Non-pigmented ciliary epithelial cell (primary cell): ENCODE measurements around the gene OR11H7.
"Not testable (repeated sequence)": the region's sequence is repeated elsewhere in the genome, so short reads cannot be mapped to it uniquely, and the experiment has no call there.

Experiments used
- DNase-seq: peaks from one replicate; pipeline ENCODE4 v3.0.0-alpha.2; 2010; ENCODE audit warnings: low read depth

The OR11H7 gene

DNA sequence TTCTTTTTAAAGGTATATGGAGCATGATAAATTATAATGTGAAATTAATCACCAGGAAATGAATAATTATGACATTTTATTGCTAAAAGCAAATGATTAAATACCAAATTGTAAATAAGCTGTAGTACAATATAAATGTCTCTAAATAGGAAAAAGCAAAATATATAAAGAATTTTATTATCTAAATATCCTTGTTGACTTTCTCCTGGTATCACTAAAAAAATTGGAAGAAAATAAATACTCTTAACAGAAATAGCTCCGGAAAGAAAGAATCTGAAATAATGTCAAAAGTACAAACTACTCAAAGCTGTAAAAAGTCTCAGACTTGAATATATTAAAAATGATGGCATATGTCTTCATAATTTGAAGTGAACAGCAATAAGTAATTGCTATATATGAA is at the start of gene OR11H7:
TSS of gene OR11H7 (plus strand) at position 301 of the 400 bp plus-strand sequence.
- DNase-seq = no peak

DNA sequence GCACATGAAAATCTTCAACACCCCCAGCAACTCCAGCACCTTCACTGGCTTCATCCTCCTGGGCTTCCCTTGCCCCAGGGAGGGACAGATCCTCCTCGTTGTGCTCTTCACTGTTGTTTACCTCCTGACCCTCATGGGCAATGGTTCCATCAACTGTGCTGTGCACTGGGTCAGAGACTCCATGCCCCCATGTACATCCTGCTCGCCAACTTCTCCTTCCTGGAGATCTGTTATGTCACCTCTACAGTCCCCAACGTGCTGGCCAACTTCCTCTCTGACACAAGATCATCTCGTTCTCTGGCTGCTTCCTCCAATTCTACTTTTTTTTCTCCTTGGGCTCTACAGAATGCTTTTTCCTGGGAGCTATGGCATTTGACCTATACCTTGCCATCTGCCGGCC is 49.6 kb upstream of the OR11H7 start:
- DNase-seq = no peak

DNA sequence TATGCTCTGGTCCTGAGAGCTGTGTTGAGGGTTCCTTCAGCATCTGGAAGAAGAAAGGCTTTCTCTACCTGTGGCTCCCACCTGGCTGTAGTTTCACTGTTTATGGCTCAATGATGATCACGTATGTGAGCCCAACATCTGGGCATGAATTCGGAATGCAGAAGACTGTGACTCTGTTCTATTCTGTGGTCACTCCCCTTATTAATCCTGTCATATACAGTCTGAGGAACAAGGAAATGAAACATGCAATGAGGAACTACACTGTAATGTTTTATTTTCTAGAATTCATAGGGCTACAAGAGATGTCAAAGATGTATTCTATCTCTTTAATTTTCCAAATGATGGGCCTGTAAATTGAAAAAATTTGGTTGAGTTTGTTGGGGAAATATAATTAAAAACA is 48.9 kb upstream of the OR11H7 start:
- no peak for DNase-seq

DNA sequence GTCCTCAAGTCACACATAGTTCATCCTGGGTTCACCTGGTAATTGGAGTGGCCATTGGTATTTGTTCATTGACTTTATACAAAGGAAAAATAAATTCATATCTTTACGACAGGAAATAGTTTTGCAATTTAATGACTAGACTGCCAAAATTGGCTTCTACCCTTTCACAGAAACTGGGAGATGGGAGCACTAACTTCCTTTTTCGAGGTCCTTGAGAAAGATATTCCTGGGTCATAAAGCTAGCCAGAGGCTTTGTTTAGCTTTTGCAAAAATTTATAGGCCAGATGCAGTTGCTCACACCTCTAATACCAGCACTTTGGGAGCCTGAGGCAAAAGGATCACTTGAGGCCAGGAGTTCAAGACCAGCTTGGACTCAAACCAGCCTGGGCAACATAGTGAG is 48.3 kb upstream of the OR11H7 start:
- DNase-seq = no peak

DNA sequence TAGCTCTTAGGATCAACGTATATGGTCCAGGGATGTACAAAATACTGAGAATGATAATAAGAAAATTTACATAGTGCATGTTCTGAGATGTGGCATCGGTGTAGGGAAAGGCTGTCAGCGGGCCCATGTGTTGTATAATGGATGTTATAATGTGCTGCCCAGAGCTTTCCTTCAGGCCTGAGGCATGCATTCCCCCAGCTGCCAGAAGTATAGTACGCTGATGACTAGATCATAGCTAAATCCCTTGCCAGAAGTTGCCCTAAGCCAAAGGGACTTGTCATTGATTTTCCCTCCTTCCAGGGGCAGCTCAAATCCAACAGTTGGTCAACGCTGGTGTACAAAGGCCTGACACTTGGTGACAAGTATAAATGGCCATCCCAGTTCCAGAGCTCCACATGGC is 44.6 kb upstream of the OR11H7 start:
- no peak for DNase-seq

DNA sequence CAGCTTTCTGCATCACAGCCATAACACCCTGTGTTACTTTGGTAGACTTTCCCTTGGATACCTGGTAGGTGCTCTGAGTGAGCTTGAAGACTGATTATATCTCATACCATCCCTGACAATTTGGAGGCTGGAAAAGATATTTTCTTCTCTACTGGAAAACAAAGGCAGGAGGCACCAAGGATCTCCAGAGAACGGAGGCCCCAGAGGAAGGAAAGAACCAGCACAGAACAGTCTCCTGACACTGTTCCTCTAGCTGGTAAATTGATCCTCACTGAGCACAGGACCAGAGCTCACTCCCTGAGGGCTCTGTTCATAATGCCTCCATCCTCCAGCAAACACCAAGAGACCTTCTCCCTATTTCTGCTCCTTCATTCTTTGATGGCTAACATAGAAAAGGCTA is 38.2 kb upstream of the OR11H7 start, which contains the start of gene OR11G2:
TSS of gene OR11G2 (plus strand) at position 301 of the 400 bp plus-strand sequence. CDS start 6,542 bp downstream, outside the sequence.
- no peak for DNase-seq

DNA sequence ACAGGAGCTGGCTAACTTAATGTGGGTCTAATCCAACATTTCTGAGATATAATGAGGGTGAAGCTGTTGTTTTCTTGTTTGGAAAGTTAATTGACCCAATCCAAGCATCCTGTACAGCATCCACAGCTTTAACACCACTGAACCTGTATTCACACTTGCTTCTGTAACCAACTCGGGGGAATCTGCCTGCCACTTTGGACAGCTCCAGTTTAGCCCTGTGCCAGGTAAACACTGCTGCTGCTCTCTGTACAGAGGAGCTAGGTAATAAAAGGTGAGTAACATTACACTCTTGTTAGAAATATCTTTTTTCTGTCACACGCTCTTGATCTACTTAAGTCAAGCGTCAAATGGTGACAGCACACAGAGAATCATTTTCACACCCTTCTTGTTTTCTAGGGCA is 37.4 kb upstream of the OR11H7 start:
- no peak for DNase-seq

DNA sequence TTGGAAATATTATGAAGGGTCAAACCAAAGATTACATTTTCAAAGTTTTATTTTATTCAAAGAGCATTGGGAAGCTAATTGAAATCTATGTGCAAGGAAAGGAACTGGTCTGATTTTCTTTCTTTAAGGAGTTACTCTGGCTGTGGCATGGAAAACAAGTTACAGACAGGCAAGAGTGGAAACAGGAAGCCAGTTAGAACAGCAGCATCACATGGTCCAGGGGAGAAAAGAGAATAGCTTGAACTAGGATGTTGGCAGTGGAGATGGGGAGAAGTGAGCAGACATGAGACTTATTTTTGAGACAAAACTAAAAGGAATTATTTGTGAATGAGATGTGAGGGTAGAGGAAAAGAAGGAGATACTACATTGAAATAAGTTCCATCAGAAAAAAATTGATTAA is 34.7 kb upstream of the OR11H7 start:
- DNase-seq = no peak

DNA sequence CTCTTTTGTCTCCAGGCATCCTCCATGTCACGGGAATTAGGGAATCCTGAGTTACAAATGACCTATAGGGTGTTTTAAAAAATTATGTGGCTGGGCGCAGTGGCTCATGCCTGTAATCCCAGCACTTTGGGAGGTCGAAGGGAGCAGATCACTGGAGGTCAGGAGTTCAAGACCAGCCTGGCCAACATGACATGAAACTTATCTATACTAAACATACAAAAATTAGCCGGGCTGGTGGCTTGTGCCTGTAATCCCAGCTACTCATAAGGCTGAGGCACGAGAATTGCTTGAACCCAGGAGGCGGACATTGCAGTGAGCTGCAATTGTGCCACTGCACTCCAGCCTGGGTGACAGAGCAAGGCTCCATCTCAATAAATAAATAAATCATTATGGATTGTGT is 33.6 kb upstream of the OR11H7 start:
- not testable (repeated sequence) for DNase-seq

DNA sequence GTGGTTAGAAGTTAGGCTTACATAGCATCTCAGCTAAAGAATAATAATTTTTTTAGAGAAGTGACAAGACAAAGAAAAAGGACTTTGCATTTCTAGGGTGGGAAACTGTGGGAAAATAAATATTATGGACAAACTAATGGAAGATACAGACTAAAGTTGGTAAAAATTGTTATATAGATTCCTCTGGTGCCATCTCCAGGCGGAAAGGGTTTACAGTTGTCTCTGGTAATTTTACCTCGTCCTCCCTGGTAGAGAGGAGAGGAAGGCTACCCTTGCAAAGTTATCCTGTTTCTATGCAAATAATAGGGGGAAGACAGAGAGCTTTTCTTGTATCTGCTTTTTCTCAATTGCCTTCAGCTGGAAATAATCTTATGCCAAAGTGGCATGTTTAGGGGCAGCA is 32.9 kb upstream of the OR11H7 start:
- DNase-seq = no peak

DNA sequence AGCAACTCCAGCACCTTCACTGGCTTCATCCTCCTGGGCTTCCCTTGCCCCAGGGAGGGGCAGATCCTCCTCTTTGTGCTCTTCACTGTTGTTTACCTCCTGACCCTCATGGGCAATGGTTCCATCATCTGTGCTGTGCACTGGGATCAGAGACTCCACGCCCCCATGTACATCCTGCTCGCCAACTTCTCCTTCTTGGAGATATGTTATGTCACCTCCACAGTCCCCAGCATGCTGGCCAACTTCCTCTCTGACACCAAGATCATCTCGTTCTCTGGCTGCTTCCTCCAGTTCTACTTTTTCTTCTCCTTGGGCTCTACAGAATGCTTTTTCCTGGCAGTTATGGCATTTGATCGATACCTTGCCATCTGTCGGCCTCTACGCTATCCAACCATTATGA is 31.3 kb upstream of the OR11H7 start:
- no peak for DNase-seq

DNA sequence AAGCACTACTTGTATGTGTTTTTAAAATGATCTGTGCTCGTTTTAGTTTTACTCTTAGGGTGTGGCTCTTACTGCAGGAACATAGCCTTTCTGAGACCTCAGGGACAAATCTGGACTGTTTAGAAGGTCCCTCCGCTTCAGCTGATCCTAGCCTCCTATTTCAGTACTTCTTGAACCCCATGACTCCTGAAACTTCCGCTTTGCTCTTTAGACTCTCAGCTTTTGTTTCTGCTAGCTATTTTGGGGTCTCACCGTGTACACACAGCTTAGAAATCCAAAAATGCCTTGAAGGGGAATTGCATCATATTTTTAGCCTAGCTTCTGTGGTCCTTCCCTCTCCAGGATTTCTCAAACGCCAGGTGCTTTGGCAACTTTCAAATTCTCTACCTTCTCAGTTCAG is 29.8 kb upstream of the OR11H7 start:
- no peak for DNase-seq

DNA sequence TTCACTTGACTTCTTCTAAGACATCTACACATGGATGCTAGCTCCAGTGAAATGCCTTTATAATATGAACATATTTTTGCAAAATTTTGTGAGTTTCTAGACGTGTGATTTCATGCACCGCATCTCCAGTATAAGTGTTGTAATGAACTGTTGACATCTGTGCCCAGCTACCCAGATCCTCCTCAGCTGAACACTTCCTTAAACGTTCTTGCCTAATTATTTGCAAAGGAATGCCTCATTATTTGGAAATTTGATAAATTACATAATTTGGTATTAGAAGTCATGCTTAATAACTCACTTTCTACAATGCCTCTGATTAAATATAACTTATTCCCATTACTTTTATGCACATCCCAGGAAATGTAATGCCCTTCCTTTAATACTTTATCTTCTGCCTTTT is 24.1 kb upstream of the OR11H7 start:
- DNase-seq = no peak

DNA sequence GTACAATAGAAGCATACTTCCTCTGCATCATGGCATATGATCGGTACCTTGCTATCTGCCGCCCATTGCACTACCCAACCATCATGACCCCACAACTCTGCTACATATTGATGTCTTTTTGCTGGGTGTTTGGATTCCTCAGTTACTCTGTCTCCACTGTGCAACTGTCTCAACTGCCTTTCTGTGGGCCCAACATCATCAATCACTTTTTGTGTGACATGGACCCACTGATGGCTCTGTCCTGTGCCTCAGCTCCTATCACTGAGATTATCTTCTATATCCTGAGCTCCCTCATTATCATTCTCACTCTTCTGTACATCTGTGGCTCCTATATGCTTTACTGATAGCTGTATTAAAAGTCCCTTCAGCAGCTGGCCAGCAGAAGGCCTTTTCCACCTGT is 19.2 kb upstream of the OR11H7 start:
- DNase-seq = no peak

DNA sequence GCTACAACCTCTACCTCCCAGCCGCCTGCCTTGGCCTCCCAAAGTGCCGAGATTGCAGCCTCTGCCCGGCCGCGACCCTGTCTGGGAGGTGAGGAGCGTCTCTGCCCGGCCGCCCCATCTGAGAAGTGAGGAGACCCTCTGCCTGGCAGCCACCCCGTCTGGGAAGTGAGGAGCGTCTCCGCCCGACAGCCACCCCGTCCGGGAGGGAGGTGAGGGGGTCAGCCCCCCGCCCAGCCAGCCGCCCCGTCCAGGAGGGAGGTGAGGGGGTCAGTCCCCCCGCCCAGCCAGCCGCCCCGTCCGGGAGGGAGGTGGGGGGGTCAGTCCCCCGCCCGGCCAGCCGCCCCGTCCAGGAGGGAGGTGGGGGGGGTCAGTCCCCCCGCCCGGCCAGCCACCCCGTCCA is 16.4 kb upstream of the OR11H7 start:
- not testable (repeated sequence) for DNase-seq

DNA sequence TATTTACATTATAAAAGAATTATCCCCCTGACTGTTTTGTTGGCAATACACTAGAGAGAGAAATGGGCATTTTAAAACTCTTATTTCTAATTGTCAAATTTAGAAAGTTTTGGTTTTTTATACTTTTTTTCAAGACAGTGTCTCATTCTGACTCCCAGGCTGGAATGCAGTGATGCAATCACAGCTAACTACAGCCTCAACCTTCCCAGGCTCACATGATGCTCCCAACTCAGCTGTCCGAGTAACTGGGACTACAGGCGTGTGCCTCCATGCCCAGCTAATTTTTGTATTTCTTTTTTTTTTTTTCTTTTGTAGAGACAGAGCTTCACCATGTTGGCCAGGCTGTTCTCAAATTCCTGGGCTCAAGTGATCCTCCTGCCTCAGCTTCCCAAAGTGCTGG is 13.6 kb upstream of the OR11H7 start:
- DNase-seq = no peak

DNA sequence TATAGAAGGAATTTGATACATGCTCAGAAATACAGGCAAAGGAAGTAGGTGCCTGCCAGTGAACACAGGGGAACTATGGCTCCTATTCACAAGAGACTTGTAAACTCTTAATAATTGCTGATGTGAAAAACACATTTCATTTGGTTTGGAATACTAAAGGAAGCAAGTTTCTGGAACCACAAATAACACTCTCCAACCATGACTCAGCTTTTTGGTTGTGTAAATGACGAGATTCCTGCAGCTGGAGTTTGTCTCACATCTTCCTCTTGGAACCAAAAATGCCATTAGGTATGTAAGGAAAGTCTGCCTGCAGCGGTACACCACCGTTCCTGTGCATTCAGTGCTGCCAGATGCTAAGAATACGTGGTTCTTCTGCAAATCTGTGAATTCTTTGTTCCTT is 9.7 kb upstream of the OR11H7 start:
- DNase-seq = no peak

DNA sequence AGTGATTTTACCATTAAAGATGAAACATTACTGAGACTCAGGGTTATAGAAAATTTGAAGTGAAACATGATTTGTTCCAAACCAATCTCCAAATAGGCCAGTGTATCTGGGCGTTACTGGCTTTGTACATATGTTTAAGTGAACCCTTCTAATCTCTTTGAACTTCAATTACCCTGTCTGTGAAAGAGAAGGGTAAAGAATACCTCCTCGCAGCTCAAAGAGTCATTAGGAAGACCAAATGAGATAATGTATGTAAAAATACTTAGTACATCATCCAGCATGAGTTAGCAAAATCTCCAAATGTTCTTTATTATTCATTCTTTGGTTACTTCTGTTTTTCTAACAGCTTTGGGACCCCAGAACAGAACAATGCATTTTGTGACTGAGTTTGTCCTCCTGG is 5.4 kb upstream of the OR11H7 start, which contains the start of gene OR11H6:
TSS of gene OR11H6 (plus strand) at position 301 of the 400 bp plus-strand sequence. CDS start at position 301, 0 bp downstream.
- no peak for DNase-seq

DNA sequence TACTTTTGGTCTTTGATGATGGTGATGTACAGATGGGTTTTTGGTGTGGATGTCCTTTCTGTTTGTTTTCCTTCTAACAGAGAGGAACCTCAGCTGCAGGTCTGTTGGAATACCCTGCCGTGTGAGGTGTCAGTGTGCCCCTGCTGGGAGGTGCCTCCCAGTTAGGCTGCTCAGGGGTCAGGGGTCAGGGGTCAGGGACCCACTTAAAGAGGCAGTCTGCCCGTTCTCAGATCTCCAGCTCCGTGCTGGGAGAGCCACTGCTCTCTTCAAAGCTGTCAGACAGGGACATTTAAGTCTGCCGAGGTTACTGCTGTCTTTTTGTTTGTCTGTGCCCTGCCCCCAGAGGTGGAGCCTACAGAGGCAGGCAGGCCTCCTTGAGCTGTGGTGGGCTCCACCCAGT is 6.6 kb downstream of the OR11H7 start:
- DNase-seq = not testable (repeated sequence)

DNA sequence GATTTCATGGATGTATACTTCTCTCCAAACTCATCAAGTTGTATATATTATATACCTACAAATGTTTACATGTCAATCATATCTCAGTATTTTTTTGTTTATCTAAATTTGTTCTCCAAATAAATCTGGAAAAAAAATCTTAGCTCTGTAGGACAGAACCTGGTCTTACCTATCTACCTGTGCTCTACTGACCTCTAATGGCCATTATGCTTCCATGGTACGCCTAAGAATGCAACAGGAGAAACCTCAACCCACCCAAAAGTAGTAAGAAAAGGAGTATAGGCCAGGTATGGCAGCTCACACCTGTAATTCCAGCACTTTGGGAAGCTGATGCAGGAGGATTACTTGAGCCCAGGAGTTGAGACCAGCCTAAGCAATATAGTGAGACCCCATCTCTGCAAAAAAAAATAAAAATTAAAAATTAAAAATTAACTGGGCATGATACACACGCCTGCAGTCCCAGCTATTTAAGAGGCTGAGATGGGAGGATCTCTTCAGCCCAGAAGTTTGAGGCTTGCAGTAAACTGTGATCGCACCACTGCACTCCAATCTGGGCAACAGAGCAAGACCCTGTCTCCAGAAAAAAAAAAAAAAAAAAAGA is 19.0 kb downstream of the OR11H7 start:
- no peak for DNase-seq

DNA sequence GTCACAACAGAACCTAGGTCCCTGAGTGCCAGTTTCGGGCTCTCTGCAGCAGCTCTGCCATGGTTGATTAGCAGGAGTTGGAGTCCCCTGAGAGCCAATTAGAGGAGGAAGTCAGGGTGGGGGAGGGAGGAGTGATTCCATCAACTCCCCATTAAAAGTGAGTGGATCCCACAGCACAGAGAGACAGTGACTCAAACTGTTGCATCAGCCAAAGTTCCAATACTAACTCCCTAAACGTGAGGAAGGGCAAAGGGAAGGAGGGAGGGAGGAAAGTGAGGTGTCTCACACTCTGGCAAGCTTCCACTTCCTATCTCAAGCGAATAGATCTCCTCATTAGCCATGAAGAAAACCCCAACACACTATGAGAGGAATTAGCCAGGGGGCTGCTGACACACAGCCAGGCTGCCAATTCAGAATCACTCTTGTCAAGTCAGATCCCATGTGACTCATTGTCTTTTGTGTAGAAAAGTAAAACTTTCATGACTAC is 33.9 kb downstream of the OR11H7 start:
- DNase-seq = peak; percentile 10

DNA sequence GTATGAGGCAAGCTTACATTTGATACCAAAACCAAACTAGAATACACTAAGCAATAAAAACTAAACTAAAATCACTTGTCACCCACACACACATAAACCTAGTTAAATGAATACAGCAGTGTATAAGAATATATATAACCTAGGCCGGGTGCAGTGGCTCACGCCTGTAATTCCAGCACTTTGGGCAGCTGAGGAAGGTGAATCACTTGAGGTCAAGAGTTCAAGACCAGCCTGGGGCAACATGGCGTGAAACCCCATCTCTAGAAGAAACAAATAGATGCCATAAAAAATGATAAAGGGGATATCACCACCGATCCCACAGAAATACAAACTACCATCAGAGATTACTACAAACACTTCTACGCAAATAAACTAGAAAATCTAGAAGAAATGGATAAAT is 35.6 kb downstream of the OR11H7 start:
- DNase-seq = not testable (repeated sequence)

DNA sequence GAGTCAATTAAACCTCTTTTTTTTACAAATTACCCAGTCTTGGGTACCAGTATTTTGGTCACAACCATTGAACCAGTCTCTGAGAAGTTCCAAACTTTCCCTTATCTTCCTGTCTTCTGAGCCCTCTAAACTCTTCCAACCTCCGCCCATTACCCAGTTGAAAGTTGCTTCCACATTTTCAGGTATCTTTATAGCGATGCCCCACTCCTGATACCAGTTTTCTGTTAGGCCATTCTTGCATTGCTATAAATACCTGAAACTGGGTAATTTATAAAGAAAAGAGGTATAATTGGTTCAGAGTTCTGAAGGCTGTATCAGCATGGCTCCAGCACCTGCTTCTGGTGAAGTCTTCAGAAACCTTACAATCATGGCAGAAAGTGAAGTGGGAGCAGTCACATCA is 45.3 kb downstream of the OR11H7 start:
- no peak for DNase-seq

DNA sequence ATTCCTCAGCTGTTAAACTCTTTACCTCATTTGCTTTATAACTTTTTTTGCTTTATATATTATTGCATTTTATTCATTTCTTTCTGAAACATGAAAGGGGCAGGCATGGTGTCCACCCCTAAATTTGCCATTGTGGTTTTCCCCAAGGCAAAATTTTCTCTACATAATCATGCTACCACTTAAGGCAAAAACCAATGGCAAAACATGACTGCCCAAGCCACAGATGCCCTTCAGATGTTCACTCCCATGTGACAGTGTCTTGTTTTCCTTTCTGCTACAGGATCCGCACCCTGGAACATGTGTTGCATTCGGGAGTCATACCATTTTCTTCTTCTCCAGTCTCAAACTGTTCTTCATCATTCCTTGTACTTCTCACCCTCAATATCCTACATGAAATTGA is 48.6 kb downstream of the OR11H7 start:
- no peak for DNase-seq
